ENCODE measurements around the gene CKAP2L.

DNA sequence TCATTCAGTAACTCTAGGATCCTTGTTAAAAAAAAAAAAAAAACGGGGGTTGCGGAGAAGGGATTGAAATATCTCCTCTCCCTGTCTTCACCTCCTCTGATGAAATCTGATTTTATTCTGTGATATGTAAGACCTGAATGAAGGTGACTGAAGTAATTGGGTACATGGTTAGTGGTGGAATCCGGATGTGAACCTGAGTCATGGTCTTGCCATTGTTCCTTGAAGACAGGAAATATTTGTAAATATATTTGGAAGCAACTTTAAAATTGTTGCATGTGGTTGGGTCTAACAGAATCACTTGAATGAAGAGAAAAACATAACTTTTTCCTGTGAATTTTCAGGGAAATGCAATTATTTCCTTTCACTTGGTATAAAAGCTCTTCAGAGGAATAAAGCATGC lies 22.9 kb upstream of the CKAP2L start:
- TF ChIP-seq, protein P1, sequence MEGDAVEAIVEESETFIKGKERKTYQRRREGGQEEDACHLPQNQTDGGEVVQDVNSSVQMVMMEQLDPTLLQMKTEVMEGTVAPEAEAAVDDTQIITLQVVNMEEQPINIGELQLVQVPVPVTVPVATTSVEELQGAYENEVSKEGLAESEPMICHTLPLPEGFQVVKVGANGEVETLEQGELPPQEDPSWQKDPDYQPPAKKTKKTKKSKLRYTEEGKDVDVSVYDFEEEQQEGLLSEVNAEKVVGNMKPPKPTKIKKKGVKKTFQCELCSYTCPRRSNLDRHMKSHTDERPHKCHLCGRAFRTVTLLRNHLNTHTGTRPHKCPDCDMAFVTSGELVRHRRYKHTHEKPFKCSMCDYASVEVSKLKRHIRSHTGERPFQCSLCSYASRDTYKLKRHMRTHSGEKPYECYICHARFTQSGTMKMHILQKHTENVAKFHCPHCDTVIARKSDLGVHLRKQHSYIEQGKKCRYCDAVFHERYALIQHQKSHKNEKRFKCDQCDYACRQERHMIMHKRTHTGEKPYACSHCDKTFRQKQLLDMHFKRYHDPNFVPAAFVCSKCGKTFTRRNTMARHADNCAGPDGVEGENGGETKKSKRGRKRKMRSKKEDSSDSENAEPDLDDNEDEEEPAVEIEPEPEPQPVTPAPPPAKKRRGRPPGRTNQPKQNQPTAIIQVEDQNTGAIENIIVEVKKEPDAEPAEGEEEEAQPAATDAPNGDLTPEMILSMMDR (IDR thresholded peaks at IDR 0.05) = no peak
- no peak for TF ChIP-seq POLR2AphosphoS5 (IDR thresholded peaks at IDR 0.05)
- no peak for TF ChIP-seq EP300 (IDR thresholded peaks at IDR 0.05)
